CD4-positive, alpha-beta T cell (primary cell): ENCODE data around the gene ENOX1. TPM values are rescaled to one million over a fixed set of nuclear protein-coding genes. Genes with fewer than 3 reads are reported as not detected.

ENCODE experiments used
- ATAC-seq: fragments of 200-7000 bp; cut with Tn5 transposase; one replicate; pipeline ENCODE4 v1.10.0; 2022; ENCODE audit warnings: mild to moderate bottlenecking; ENCODE audit not compliant: poor library complexity
- CTCF ChIA-PET: fragments of 350-600 bp; sonication (Branson Sonifier 250); formaldehyde crosslinking; loops from one replicate; lab custom pipeline; 2021; ENCODE audit warnings: antibody characterized with exemption, inconsistent platforms; lab: Charles Lee
- POLR2A ChIA-PET: fragments of 350-600 bp; sonication (Branson Sonifier 250); formaldehyde crosslinking; loops from one replicate; lab custom pipeline; 2021; ENCODE audit warnings: antibody characterized with exemption, inconsistent platforms; lab: Charles Lee
- DNase-seq, 14 experiments: peaks; one replicate each; pipeline ENCODE4 v3.0.0-alpha.2; 2013 to 2020; ENCODE audit warnings: mixed read lengths in 2 of 14
- H3K27ac ChIP-seq, 2 donors: one replicate each; pipeline versions ENCODE4 v1.5.1 to v1.7.0; 2013; ENCODE audit warnings: low read length in 2 of 2, low read depth in 1 of 2, mild to moderate bottlenecking in 1 of 2
- H3K27me3 ChIP-seq, 2 experiments: 1 replicate in 1 of 2; 2 replicates in 1 of 2; pipeline versions ENCODE4 v1.6.1 to v1.7.0; 2013; ENCODE audit warnings: low read length in 2 of 2, control low read depth in 1 of 2, mild to moderate bottlenecking in 1 of 2, moderate library complexity in 1 of 2; ENCODE audit not compliant: insufficient read depth in 2 of 2, control insufficient read depth in 1 of 2
- H3K36me3 ChIP-seq: one replicate; pipeline ENCODE4 v1.6.1; 2013; ENCODE audit warnings: low read length, control low read depth; ENCODE audit not compliant: insufficient read depth
- H3K4me1 ChIP-seq: one replicate; pipeline ENCODE4 v1.6.1; 2013; ENCODE audit warnings: low read length, control low read depth; ENCODE audit not compliant: insufficient read depth
- H3K4me3 ChIP-seq: one replicate; pipeline ENCODE4 v1.5.1; 2013; ENCODE audit warnings: mild to moderate bottlenecking, low read length, moderate library complexity
- H3K9me3 ChIP-seq, 2 experiments: 1 replicate in 1 of 2; 2 replicates in 1 of 2; pipeline versions ENCODE4 v1.6.1 to v1.7.0; 2013; ENCODE audit warnings: low read length in 2 of 2, mild to moderate bottlenecking in 2 of 2, control low read depth in 1 of 2, moderate library complexity in 1 of 2; ENCODE audit not compliant: control insufficient read depth in 1 of 2, insufficient read depth in 1 of 2
- H3K27ac Mint-ChIP-seq: one replicate; pipeline ENCODE4 v1.8.0; 2020; ENCODE audit warnings: mixed read lengths
- H3K27me3 Mint-ChIP-seq: one replicate; pipeline ENCODE4 v1.8.0; 2021; ENCODE audit warnings: mixed read lengths
- H3K36me3 Mint-ChIP-seq: one replicate; pipeline ENCODE4 v1.8.0; 2021; ENCODE audit warnings: low read depth, mixed read lengths
- H3K4me1 Mint-ChIP-seq: one replicate; pipeline ENCODE4 v1.8.0; 2021; ENCODE audit warnings: low read depth, mixed read lengths
- H3K4me3 Mint-ChIP-seq: one replicate; pipeline ENCODE4 v1.8.0; 2020; ENCODE audit warnings: mild to moderate bottlenecking, mixed read lengths
- H3K9me3 Mint-ChIP-seq: one replicate; pipeline ENCODE4 v1.8.0; 2020; ENCODE audit warnings: mixed read lengths
- intact Hi-C, 2 experiments: fragments of 100-400 bp; cut with DNase I in 1 of 2; cut with micrococcal nuclease in 1 of 2; formaldehyde crosslinking; loops; one replicate each; pipeline versions ENCODE4 v1.15.1 to v1.9.0; 2023 to 2025; cut with DNase I, micrococcal nuclease
- total RNA-seq, 174 experiments: library from RNA in 2 of 174; stranded (reverse) in 2 of 174; gene quantifications; one replicate each; pipeline ENCODE4 v1.2.3 and lab custom pipeline; 2021 to 2026
- TF ChIP-seq, protein P1 (sequence below): fragments of 200-600 bp; IDR thresholded peaks from one replicate; pipeline ENCODE4 v1.8.0; 2022; ENCODE audit warnings: antibody characterized with exemption, mild to moderate bottlenecking

The ENOX1 gene
- total RNA-seq, 2 experiments from 2014 or later: not detected

DNA sequence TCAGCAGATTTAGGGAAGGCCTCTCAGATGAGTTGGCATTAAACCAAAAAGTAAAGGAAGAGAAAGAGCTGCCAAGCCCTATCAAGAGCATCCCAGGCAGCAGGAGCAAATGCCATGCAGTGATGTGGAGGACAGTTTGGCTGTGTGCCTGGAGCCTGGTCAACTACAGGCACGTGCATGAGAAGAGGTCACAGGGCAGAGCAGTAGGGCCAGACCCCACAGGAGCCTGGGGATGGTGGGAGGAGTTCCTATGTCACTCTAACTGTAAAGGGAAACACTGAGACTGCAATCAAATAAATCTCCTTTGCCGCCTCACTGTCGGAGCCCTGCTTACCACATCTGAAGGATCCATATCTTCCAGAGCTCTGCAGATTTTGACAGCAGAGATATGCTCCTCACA, 240.5 kb downstream of the ENOX1 start:
- H3K27ac Mint-ChIP-seq: no peak overlapping the region
- no peak overlapping the region for H3K4me3 Mint-ChIP-seq
- ChIA-PET CTCF (no interaction called here), POLR2A (no interaction called here)
- intact Hi-C loops: no loop called here
- no peaks in the 10 kb centered on the region for H3K9me3 Mint-ChIP-seq
- H3K36me3 ChIP-seq: no peaks in the 10 kb centered on the region
- H3K4me1 ChIP-seq: no peaks in the 10 kb centered on the region
- TF ChIP-seq, protein P1, sequence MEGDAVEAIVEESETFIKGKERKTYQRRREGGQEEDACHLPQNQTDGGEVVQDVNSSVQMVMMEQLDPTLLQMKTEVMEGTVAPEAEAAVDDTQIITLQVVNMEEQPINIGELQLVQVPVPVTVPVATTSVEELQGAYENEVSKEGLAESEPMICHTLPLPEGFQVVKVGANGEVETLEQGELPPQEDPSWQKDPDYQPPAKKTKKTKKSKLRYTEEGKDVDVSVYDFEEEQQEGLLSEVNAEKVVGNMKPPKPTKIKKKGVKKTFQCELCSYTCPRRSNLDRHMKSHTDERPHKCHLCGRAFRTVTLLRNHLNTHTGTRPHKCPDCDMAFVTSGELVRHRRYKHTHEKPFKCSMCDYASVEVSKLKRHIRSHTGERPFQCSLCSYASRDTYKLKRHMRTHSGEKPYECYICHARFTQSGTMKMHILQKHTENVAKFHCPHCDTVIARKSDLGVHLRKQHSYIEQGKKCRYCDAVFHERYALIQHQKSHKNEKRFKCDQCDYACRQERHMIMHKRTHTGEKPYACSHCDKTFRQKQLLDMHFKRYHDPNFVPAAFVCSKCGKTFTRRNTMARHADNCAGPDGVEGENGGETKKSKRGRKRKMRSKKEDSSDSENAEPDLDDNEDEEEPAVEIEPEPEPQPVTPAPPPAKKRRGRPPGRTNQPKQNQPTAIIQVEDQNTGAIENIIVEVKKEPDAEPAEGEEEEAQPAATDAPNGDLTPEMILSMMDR: no peak
- no peak overlapping the region for H3K4me3 ChIP-seq
- H3K9me3 ChIP-seq: no peaks in the 10 kb centered on the region
- H3K27ac ChIP-seq: no peak overlapping the region
- H3K36me3 Mint-ChIP-seq: no peaks in the 10 kb centered on the region
- ATAC-seq (no peak), DNase-seq (no peak)
- H3K4me1 Mint-ChIP-seq: no peaks in the 10 kb centered on the region
- H3K27me3 ChIP-seq: peaks cover 4 to 7% of the 10 kb centered on the region in 2 experiments
- peaks cover 23% of the 10 kb centered on the region for H3K27me3 Mint-ChIP-seq

DNA sequence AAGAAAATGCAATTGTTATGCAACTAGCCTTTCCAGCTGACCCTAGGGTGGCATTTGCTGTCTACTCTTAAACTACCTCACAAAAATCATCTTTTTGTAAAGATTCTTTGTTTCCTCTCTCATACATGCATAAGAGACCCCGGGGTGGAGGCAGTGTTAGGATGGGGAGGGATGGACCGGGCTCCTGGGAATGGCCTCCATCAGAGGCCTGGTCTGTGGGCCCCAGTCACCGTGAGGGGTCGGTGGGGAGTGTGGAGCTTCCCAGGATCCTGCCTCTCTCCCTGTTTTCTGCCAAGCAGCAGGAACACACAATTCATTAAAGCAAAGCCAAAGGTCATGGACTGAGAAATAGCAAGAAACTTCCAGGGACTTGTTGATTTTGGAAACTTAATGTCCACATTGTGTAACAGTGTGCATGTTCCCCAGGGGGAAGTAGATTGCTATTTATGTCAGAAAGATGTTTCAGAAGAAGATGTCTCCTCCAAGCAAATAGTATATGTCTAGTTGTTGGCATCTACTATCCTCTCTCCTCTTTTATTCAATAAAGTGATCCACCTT, 241.4 kb downstream of the ENOX1 start:
- POLR2A ChIA-PET: no interaction called here
- intact Hi-C loops: no loop called here
- TF ChIP-seq, protein P1: no peak

GRCh38 chr13:43544631-43545030, 242.1 kb downstream of the ENOX1 start:
- intact Hi-C loops: no loop called here
- no peak overlapping the region for H3K4me3 Mint-ChIP-seq
- no peak overlapping the region for H3K4me3 ChIP-seq

More for the DNA sequence above, 241.4 kb downstream of the ENOX1 start:
- H3K9me3 Mint-ChIP-seq: no peaks in the 10 kb centered on the region
- Histone ChIP-seq H3K36me3 (no peaks in the 10 kb centered on the region), H3K27ac (no peak overlapping the region), H3K4me1 (no peaks in the 10 kb centered on the region), H3K4me3 (no peak overlapping the region), H3K27me3 (peaks cover 4 to 7% of the 10 kb centered on the region in 2 experiments), H3K9me3 (no peaks in the 10 kb centered on the region)
- CTCF ChIA-PET: no interaction called here
- H3K27me3 Mint-ChIP-seq: peaks cover 19% of the 10 kb centered on the region
- H3K36me3 Mint-ChIP-seq: no peaks in the 10 kb centered on the region
- DNase-seq (no peak), ATAC-seq (no peak)
- H3K4me3 Mint-ChIP-seq: no peak overlapping the region
- H3K4me1 Mint-ChIP-seq: no peaks in the 10 kb centered on the region
- no peak overlapping the region for H3K27ac Mint-ChIP-seq

More at GRCh38 chr13:43544631-43545030, 242.1 kb downstream of the ENOX1 start:
- ChIA-PET CTCF (no interaction called here), POLR2A (no interaction called here)
- Mint-ChIP-seq H3K36me3 (no peaks in the 10 kb centered on the region), H3K9me3 (no peaks in the 10 kb centered on the region), H3K4me1 (no peaks in the 10 kb centered on the region), H3K27me3 (peaks cover 19% of the 10 kb centered on the region), H3K27ac (no peak overlapping the region)
- DNase-seq: no peak
- H3K27me3 ChIP-seq: peaks cover 1 to 4% of the 10 kb centered on the region in 2 experiments
- H3K36me3 ChIP-seq: no peaks in the 10 kb centered on the region
- no peak for ATAC-seq
- H3K9me3 ChIP-seq: no peaks in the 10 kb centered on the region
- H3K27ac ChIP-seq: no peak overlapping the region
- H3K4me1 ChIP-seq: no peaks in the 10 kb centered on the region
- TF ChIP-seq, protein P1: no peak
